HG02981 (cell line): ENCODE data around the gene WDR7.

Source experiments
- ATAC-seq: cut with Tn5 transposase; IDR thresholded peaks from one replicate; pipeline ENCODE4 v1.9.1; 2021; ENCODE audit warnings: mild to moderate bottlenecking, moderate library complexity; ENCODE audit not compliant: unreplicated experiment

Gene WDR7

DNA sequence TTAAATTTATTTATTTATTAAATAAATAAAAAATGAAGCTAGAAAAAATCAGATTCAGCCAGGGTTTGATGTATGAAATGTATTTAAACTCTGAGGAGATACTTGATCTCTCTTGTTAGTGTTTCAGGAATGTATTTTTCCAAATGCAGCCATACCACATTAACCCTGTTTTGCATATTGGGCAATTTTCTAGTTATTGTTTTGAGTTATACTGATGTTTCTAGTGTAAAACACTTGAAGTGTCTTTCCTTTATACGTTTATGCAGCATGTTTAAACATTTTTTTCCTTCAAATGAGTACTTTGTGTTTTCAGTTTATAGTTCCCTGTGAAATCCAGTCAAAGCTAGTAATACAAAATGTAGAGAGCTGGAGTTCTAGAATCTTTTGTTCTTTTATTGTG, 69.9 kb downstream of the WDR7 start:
- no peak for ATAC-seq

DNA sequence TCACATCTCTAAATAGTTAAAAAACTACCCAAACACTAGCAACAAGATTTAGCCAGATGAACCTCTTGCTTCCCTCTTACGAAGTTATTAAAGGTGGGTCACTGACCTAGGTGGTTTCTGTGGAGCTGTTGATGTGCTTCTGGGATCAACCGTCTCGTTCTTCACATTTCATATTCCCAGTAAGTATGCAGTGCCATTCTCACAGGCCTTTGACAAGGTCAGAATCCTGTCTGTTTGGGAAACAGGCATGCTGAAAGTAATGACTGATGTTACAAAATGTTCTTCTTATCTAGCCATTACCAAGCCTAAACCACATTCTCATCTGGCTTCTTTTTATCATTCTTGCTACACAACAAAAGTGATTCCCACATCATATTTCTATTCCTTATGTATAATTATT, 70.3 kb downstream of the WDR7 start:
- no peak for ATAC-seq

DNA sequence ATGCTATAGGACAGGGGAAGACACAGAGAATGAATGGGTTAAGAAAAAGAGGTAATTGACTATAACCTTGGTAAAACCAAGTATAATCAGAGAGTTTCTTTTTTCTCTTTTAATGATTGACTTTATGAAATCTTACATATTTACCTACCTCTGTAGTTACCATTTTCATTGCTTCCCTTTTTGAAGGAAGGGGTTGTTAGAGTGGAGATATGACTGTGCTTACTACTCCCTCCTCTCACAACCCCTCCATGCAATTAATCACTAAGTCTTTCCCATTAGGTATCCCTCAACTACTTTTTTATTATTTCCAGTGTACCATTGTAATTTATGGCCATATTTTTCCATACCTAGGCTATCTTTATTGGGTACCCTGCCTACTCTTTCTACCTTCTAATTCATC, 71.4 kb downstream of the WDR7 start:
- ATAC-seq: no peak

DNA sequence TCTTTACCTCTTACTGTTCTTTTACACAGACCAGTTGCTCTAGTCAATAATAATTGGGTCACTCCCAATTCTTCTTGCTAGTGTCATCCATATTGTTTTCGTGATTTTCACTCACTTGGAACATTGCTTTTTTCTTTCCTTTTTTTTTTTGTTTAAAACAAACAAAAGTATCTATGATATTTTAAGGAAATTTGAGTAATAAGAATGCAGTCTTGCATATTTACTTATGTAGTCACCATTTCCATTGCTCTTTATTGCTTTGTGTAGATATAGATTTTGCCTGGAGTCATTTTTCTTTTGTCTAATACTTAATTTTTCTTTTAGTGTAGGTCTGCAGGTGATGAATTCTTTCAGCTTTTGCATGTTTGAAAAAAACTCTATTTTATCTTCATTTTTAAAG, 71.9 kb downstream of the WDR7 start:
- ATAC-seq: no peak

DNA sequence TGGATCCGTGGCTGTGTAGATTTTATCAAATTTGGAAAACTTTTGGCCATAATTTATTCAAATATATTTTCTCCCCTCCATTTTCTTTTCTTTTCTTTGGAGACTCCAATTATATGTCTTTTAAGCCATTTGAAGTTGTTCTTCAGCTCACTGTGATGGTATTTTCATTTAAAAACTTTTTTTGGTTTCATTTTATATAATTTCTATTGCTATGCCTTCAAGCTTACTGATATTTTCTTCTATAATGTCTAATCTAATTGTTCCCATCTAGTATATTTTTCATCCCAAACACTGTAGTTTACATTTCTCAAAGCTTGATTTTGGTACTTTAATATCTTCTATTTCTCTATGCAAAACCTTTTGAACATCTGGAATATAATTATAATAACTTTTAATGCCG, 72.5 kb downstream of the WDR7 start:
- no peak for ATAC-seq

DNA sequence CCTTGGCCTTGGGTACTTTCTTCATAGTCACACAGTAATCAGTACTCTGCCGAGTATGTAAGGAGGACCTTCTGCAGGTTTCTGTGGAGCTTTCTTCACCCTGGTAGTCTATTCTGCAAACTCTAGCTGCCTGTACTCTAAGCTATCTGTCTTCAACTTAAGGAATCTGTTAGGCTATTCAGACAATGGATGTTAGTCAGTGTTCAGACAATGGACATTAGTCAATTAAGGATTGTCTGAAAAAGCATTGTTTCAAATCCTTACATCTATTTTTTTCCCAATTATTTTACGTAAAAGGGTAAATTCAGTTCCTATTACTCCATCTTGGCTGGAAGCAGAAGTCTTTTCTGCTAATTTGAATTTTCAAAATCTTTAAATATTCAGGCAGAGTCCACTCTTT, 75.7 kb downstream of the WDR7 start:
- ATAC-seq: no peak

DNA sequence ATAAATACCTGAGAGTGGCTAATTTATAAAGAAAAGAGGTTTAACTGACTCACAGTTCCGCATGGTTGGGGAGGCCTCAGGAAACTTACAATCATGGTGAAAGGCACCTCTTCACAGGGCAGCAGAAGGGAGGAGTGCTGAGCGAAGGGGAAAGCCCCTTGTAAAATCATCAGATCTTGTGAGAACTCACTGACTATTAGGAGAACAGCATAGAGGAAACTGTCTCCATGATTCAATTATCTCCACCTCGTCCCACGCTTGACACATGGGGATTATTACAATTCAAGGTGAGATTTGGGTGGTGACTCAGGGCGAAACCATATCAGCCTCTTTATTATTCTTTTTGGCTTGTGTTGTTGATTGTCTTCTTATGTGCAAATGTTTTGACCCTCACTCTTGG, 76.2 kb downstream of the WDR7 start:
- no peak for ATAC-seq

DNA sequence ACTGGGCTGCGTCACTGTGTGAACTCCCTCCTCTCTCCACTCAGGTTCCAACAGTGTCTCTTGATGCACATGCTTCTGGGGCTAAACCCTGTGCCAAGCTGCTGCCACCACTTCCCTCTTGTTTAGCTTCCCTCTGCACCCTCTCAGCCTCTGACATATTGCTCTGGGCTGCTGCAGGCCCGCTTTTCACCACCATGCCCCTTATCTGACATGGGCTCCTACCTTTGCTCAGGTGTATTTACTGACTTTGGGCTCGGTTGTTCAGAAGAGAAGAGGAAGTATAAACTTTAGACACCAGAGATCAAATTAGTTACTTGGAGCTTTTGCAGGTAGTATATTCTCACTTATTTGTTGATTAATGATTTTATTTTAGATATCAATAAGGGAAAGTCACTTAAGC, 77.6 kb downstream of the WDR7 start:
- no peak for ATAC-seq

DNA sequence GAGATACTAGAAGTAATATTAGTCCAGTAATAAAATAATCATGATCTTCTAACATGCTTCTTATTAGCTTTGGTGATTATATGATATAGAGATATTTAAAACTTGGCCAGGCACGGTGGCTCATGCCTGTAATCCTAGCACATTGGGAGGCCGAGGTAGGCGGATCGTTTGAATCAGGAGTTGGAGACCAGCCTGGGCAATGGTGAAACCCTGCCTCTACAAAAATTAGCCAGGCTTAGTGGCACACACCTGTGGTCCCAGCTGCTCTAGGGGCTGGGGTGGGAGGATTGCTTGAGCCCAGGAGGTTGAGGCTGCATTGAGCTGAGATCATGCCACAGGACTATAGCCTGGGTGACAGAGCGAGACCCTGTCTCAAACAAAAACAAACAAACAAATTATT, 87.0 kb downstream of the WDR7 start:
- ATAC-seq: no peak

DNA sequence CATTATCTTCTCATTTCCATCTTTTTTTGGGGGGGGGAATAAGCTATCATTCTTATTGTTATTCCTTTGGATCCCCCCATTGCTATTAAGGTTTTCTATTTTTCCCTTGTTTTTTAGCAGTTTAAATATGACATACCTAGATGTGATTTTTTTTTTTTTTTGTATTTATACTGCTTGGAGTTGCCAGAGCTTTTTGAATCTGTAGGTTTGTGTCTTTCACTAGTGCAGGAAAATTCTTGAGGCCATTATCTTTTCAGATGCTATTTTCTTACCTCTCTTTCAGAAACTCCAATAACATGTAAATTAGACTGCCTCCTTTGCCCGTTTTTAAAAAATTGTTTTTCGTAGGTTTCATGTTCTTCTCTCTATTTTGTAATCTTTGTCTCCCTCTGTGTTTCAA, 88.6 kb downstream of the WDR7 start:
- no peak for ATAC-seq

DNA sequence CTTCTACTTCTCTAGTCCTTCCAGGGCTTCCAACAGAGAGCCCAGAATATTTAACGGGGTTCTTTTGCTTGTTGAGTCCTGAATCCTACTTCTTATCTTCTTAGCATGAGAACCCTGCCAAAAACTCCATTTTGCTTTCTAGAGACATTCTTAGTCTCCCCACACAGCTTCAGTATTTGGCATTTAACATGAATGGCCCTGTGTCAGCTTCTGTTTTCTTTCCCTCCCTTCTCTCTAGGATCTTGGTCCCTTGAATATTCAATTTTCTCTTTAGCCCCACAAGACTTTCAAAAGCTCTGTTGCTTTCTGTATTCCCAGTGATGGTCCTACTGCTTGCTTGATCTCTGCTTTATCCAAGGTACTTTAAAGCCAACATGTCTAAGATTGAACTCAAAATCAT, 89.5 kb downstream of the WDR7 start:
- ATAC-seq: no peak

DNA sequence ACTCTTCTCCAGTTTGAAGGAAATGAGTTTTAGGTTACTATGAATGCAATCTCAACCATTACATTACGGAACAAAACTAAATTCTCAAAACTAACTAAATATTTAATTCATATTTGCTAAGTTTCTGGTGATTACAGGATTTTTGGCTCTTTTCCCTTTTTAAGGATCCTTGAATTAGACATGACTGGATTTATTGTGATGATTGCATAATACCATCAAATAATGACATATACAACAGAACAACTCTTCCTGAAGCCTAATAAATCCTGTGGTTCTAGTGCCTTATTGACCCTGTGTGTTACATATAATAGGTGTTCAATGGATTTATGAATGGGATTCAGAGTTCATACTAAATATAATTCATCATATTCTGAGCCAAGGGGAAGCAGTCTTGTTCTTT, 90.5 kb downstream of the WDR7 start:
- ATAC-seq: no peak

DNA sequence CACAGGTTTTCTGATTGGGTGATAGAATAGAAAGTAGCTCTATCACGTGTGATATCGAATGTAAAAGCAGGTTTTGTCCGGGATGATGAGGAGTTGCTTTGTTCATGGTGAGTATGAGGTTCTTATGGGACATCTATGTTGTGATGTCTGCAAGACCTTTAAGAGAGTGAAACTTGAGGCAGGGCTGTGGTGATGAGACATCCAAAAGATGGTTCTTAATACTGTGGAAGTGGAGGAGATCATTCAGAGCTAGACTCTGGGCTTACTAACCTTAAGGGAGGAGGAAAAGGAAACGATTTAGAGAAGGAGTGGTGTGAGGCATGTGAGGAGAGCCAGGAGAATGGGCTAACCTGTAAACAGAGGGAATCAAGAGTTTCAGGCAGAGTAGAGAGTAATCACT, 92.0 kb downstream of the WDR7 start:
- ATAC-seq: no peak

DNA sequence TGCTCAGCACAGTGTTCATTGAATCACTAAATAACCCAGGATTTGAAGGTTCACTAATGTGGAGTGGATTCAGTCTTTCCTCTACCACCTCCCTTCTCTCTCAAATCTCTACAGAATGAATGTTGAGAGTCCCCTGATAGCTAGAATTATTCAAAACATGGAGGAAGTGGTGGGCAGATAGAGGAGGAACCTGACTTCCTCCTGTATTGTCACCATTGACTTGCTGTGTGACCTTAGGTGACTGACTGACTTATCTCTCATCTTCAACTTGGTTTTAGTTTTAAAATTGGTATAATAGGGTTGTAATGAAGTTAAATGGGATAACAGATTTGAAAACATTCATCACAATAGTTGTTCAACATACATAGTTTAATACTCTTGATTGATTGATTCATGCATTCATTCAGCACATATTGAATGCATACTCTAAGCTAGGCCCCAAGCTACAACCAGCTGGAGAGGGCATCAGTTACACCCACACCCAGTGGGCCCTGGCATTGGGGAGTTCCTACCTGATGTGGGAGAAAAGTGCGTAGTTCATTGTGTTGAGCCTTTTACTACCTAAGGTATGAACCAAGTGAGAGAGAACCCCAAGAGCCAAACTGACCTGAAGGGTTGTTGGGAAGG, 96.0 kb downstream of the WDR7 start:
- no peak for ATAC-seq

DNA sequence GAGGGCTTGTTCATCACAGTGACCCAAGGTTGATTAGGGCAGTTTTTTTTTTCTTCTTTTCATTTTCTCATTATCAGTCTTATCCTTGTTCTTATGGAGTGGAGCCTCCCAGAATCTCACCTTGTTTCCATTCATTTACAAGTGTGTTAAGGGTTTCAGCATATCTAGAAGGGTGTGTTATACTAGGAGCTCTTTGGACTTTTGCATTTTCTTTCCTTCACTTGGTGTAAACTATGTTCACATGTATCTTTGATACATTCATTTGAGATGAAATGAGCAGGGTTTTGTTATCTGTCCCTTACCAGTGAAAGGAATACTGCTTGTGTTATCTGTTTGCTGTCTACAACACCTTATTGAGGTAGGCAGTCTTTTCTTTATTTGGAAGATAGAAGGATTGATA, 96.7 kb downstream of the WDR7 start:
- ATAC-seq: no peak

DNA sequence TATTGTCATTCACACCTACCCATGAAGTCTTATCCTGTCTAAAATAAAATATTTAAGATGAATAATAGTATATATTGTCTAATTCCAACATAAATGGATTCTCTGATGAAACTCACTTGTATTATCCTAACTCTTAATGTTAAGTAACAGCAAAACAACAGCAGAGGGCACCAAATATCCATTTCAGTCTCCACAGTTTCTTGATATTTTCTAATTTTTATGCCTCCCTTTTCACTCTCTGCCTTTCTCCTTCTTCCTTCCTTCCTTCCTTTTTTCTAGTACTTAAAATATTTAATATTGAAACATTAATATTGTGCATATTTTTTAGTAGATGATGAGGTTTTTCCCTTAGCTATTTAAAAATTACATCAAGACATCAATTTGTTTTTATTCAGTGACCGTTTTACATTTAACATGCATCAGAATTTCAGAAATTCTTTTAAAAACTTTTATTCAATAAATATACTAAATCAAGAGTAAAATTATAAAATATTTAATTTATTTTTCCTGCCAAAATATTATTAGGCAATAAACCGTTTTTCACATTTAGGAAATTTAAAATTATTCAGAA, 97.6 kb downstream of the WDR7 start:
- no peak for ATAC-seq

DNA sequence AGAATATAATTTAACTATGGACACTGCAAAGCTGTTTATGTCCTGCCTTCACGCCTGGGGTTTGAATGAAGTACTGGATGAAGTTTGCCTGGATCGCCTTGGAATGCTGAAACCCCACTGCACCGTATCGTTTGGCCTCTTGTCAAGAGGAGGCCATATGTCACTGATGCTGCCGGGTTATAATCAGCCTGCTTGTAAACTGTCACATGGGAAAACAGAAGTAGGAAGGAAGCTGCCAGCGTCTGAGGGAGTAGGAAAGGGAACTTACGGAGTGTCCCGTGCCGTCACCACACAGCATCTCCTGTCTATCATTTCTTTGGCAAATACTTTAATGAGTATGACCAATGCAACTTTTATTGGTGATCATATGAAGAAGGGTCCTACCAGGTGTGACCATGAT, 105.8 kb downstream of the WDR7 start:
- ATAC-seq: no peak

DNA sequence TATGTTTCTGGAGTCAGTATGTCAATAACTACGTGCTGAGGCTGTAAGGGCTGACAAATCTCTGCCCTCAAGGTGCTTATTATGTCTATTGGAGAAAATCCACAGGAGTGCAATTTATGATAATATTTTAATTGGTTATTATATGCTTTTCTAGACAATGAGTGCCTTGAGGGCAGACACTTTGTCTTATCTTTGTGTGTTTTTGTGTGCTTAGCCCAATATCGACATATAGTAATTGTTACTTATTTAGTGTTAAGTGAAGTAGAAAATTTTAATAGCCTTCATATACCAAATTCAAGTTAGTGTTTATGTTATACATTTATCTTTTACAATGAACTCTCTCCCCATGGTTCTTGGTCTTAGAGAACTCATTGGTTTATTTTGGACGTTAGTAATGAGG, 118.9 kb downstream of the WDR7 start:
- no peak for ATAC-seq

DNA sequence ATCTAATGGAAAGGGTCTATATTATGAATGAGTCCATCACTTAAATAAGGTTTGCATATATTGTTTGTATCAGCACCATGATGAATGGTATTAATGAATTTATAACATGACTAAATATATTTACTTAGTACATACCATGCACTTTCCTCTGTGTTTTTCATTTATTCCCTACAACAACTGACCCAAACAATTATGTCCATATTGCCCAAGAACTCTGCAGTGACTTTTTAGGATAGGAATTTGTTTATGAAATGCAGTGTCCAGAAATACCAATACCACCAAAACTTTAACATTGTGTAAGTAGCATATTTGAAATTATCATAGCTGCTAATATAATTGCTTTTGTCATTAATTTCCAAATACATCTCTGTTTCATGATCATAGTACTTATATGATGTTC, 119.7 kb downstream of the WDR7 start:
- no peak for ATAC-seq

DNA sequence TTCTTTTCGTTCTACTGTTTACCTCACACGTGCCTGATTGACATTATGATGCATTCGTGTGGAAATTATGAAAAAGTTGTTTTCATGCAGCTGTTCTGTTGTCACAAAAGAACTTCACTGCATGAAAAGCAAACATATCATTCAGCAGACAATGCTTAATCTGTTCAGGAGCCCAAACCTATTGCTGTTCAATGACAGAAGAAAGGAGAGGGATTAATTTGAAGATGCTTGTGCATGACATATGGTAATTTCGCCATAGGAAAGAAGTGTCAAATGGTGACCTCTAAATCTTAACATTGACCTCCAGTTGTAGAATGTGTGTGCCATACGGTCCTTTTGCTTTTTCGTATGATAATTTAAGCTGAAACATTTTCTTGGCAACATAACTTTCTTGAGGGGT, 124.5 kb downstream of the WDR7 start:
- ATAC-seq: no peak

DNA sequence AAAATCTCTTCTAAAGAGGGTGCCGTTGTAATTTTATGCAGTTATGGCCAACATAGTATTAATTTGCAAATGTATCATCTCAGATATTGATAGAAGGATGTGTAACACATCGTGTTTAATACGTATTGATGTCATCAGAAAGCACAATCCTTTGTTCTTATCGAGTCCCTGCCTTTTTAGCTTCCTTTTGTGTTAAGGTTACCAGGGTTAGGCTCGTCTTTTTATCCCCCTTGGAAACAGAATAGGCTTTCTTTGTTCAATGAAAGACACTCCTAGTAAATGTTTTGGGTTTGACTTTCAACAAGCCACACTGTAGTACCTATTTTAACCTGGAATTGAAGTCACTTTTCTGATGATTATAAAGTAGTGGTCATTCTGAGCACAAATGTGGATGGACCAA, 136.2 kb downstream of the WDR7 start:
- ATAC-seq: no peak

DNA sequence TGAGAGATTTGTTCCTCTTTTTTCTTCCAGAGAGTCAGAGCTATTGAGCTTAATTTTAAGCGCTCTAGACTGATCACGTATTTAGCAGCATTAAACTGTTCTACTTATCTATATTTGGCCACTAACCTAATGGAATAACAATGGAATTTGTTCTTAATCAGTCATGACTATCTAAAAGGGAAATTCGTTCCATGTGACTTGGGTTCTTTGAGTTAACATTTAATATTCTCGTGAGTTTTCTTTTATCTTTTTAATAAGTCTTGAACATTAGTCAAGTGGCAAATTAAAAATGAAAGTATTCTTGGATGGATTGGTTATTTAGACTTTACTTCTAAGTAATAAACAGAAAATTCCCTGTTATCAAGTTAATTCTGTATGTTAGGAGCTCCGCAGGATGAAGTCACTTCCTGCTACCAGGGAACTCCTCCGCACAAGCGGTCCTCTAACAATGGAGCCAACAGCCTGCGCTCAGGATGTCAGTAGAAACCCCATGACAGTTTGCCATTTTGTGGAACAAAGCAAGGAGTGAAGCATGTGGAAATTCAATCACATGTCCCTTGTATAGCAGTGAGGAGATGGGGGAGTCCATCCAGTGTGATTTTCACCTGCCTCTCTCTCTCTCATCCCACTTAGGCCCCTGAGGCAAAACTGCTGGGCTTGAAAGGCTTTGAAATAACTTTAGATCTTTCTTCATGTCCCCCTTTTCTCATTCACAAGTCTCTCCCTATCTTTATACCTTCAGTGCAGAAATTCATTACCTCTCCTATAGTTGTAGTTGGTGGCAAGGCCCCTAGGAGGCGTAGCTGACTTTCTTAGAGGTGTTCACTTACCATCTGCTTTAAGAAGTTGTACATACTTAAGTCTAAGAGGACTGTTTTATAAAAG, 138.1 kb downstream of the WDR7 start:
- no peak for ATAC-seq

DNA sequence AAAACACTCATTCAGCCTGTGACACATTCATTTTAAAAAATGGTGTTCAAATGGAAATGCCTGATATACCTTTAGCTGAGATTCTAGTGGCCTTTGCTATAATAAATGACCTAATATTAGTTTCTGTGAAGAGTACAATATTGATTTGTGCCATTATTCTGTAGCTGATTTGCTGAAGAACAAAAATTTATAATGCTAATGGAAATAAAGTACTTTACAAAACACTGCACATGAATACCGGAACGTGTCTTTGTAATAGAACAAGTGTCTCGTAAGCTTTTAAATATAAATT, 138.7 kb downstream of the WDR7 start:
- ATAC-seq: no peak
